ENCODE data around the gene KMT5B.

The KMT5B gene

DNA sequence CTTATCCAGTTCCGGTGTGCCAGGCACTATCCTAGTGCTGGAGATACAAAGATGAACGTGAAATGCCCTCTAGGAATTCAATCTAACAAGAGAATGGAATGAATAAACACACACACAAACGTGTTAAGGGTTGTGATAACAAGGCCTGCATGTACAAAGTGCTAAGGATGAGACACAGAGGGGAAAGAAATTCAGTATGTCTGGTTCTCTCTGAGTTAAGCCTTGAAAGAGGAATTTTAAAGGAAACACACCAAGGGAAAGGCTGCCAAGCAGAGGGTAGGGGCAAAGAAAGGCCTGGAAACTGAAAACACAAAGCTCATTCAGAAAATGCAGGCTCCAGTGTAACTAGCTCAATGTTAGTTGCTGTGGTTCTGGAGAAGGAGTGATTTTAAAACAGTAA is 96.1 kb downstream of the KMT5B start:
- no peak for FAIRE-seq

DNA sequence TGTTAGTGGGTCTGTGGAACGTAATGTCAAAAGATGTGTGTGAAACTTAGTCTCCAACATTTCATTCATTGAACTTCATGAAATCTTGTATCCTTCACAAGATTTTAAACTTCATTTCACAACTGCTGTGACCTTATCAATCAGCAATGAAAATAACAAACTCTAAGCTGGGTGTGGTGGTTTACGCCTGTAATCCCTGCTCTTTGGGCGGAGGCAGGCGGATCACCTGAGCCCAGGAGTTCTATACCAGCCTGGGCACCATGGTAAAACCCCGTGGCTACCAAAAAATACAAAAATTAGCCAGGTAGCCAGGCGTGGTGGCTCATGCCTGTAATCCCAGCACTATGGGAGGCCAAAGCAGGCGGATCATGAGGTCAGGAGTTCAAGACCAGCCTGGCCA is 97.0 kb downstream of the KMT5B start:
- FAIRE-seq: no peak

- FAIRE-seq: no peak
Measured at GRCh38 chr11:68115285-68115684, 97.8 kb downstream of the KMT5B start.

- no peak for FAIRE-seq
Measured at GRCh38 chr11:68113986-68114385, 99.1 kb downstream of the KMT5B start.

DNA sequence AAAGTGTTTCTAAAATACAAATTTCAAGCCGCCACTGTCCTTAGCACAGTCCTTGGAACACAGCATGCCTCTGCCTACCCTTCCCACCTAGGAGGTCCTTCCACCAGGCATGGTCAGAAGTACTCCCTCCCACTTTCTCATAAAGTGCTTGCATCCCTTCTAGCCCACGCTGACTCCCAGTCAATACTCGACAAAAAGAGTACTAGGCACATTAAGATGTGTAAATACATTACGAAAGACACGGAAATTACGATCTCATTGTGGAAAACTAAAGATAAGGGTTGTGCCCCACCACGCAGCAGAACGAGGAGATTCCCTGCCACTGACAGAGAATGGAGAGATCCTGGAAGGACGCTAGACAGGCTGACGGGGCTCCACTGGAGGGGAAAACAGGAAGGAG is 105.4 kb downstream of the KMT5B start:
- no peak for FAIRE-seq

DNA sequence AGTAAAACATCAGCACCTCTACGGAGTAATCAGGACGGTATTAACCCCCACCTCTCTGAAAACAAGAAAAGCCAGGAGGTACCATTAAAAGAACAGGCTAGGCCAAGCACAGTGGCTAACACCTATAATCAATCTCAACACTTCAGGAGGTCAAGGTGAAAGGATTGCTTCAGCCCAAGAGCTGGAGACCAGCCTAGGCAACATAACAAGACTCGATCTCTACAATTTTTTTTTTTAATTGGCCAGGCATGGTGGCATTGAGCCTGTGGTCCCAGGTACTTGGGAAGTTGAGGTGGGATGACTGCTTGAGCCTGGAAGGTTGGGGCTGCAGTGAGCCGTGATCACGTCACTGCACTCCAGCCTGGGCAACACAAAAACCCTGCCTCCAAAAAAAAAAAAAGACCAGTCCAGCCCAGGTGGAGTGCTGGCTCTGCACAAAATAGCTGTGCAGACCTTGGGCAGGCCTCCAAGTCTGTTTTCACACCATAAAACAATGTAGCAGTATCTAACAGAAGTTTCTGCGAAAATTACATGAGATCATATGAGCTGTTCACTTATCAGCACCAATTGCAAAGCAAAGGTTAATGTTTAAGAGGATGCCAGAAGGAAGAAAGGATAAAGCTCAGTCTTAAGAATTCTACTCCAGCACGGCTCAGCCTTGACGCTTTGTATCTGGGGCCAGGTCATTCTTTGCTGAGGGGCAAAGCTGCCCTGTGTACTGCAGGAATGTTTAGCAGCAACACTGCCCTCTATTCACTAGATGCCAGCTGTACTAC is 106.7 kb downstream of the KMT5B start:
- no peak for FAIRE-seq

Measured in A204.1 (cell line).